COR-L47 (cell line): ENCODE measurements around the gene PVRIG.
"Not testable (repeated sequence)": the region's sequence is repeated elsewhere in the genome, so short reads cannot be mapped to it uniquely, and the experiment has no call there.

Source experiments
- DNase-seq: peaks from one replicate; lab custom pipeline; 2025; lab: John Stamatoyannopoulos, UW

Gene PVRIG

GRCh38 chr7:100234660-100235317 is 15.0 kb downstream of the PVRIG start:
- not testable (repeated sequence) for DNase-seq

GRCh38 chr7:100239975-100240374 is 20.2 kb downstream of the PVRIG start:
- DNase-seq = not testable (repeated sequence)

- DNase-seq = not testable (repeated sequence)
These were observed 23.6 kb downstream of the PVRIG start for GRCh38 chr7:100243385-100243784.

- not testable (repeated sequence) for DNase-seq
These were observed 25.3 kb downstream of the PVRIG start for GRCh38 chr7:100244988-100245605.

GRCh38 chr7:100246121-100246864 is 26.5 kb downstream of the PVRIG start:
- not testable (repeated sequence) for DNase-seq

- DNase-seq = not testable (repeated sequence)
These were observed 27.1 kb downstream of the PVRIG start for GRCh38 chr7:100246865-100247137.

GRCh38 chr7:100247152-100247757 is 27.5 kb downstream of the PVRIG start:
- peak; percentile 69 for DNase-seq

GRCh38 chr7:100248483-100248882 is 28.7 kb downstream of the PVRIG start:
- no peak for DNase-seq

- no peak for DNase-seq
These were observed 37.3 kb downstream of the PVRIG start for GRCh38 chr7:100257017-100257416.

- DNase-seq = not testable (repeated sequence)
These were observed 40.2 kb downstream of the PVRIG start for GRCh38 chr7:100259984-100260383.

- DNase-seq = not testable (repeated sequence)
These were observed 43.1 kb downstream of the PVRIG start for GRCh38 chr7:100262896-100263295.

- DNase-seq = not testable (repeated sequence)
These were observed 44.5 kb downstream of the PVRIG start for GRCh38 chr7:100264223-100264622.

GRCh38 chr7:100264669-100265165 is 45.0 kb downstream of the PVRIG start:
- DNase-seq = not testable (repeated sequence)

- DNase-seq = not testable (repeated sequence)
These were observed 46.1 kb downstream of the PVRIG start for GRCh38 chr7:100265851-100266250.

GRCh38 chr7:100266576-100267354 is 47.0 kb downstream of the PVRIG start:
- no peak for DNase-seq

- no peak for DNase-seq
These were observed 47.9 kb downstream of the PVRIG start for GRCh38 chr7:100267648-100268047.

GRCh38 chr7:100268882-100269281 is 49.1 kb downstream of the PVRIG start:
- not testable (repeated sequence) for DNase-seq

- DNase-seq = not testable (repeated sequence)
These were observed 49.7 kb downstream of the PVRIG start for GRCh38 chr7:100269306-100270045.

- peak; percentile 2 for DNase-seq
These were observed 50.5 kb downstream of the PVRIG start for GRCh38 chr7:100270046-100270918.
